ENCODE results near the gene SEMA6B.

GRCh38 chr19:4580021-4580901 is 20.8 kb upstream of the SEMA6B start:
- TF ChIP-seq CTCF (IDR thresholded peaks at IDR 0.05; ENCODE audit: insufficient read depth, low read length, poor library complexity, severe bottlenecking) (no peak), EZH2phosphoT487 (conservative IDR thresholded peaks at IDR 0.05; ENCODE audit: low read length) (no peak)
